Transverse colon (tissue), 4 donors: Measurements from ENCODE around the gene ONECUT3. TPM values are rescaled to one million over a fixed set of nuclear protein-coding genes. Genes with fewer than 3 reads are reported as not detected.

Experiments
- DNase-seq: peaks from one replicate; pipeline ENCODE4 v3.0.0-alpha.2; 2019
- H3K27ac ChIP-seq, 4 donors: fragments of 200-600 bp; sonication (generic); 2 replicates each; pipeline ENCODE4 v1.5.1; 2016 to 2018; ENCODE audit warnings: inconsistent platforms in 4 of 4
- H3K27me3 ChIP-seq: fragments of 200-600 bp; sonication (generic); 2 replicates; pipeline ENCODE4 v1.5.1; 2017; ENCODE audit warnings: inconsistent platforms
- H3K36me3 ChIP-seq, 4 donors: fragments of 200-600 bp; sonication (generic); 2 replicates each; pipeline ENCODE4 v1.5.1; 2017 to 2019; ENCODE audit warnings: inconsistent platforms in 4 of 4
- H3K4me1 ChIP-seq, 4 donors: fragments of 200-600 bp; sonication (generic); 2 replicates each; pipeline ENCODE4 v1.5.1; 2017 to 2020; ENCODE audit warnings: inconsistent platforms in 4 of 4
- H3K4me3 ChIP-seq, 4 donors: fragments of 200-600 bp; sonication (generic); 1 replicate in 1 of 4; 2 replicates in 3 of 4; pipeline versions ENCODE4 v1.5.1 to v1.6.1; 2017 to 2019; ENCODE audit warnings: inconsistent platforms in 4 of 4
- H3K9me3 ChIP-seq, 2 donors: fragments of 200-600 bp; sonication (generic); 2 replicates each; pipeline ENCODE4 v1.5.1; 2017 to 2019; ENCODE audit warnings: inconsistent platforms in 2 of 2
- CTCF ChIP-seq, 5 experiments: fragments of 200-600 bp in 3 of 5; fragments of 450-650 bp in 2 of 5; sonication (generic) in 3 of 5; IDR thresholded peaks; 1 replicate in 2 of 5; 2 replicates in 3 of 5; pipeline ENCODE4 v1.5.1; 2016 to 2017; ENCODE audit warnings: antibody characterized with exemption in 5 of 5, inconsistent platforms in 3 of 5, mild to moderate bottlenecking in 2 of 5, moderate library complexity in 1 of 5
- EP300 ChIP-seq: sonication (generic); formaldehyde crosslinking; IDR thresholded peaks from one replicate; pipeline ENCODE4 v1.6.1; 2017; ENCODE audit warnings: antibody characterized with exemption, low read depth
- POLR2A ChIP-seq: fragments of 450-650 bp; IDR thresholded peaks from one replicate; pipeline ENCODE4 v1.6.1; 2016; ENCODE audit warnings: antibody characterized with exemption, mild to moderate bottlenecking, moderate library complexity
- POLR2AphosphoS5 ChIP-seq, 3 donors: sonication (generic); formaldehyde crosslinking; IDR thresholded peaks; one replicate each; pipeline ENCODE4 v1.6.1; 2016; ENCODE audit warnings: antibody characterized with exemption in 3 of 3
- WGBS, 2 donors: methylation state at CpG; one replicate each; pipeline ENCODE4 v1.1.5; 2018; ENCODE audit warnings: low coverage in 1 of 2; 5-methylcytosine and 5-hydroxymethylcytosine counted together
- in situ Hi-C, 4 donors: fragments of 200-750 bp; cut with MboI; loops; one replicate each; pipeline versions ENCODE4 v1.15.0 to v1.15.1; 2017; ENCODE audit warnings: low sequenced_read_pairs in 3 of 4, low pct_ligation_motif_present in 1 of 4, low pct_unique_long_range_greater_than_20kb in 1 of 4
- intact Hi-C: fragments of 100-400 bp; cut with DNase I; formaldehyde crosslinking; loops from one replicate; pipeline ENCODE4 v1.15.1; 2023; ENCODE audit warnings: low total_unique reads
- total RNA-seq, 4 donors: library from RNA; depleted of rRNA; stranded (reverse); fragments of >200 nt; gene quantifications; one replicate each; pipeline ENCODE4 v1.1.0, GENCODE V29; 2016

Gene ONECUT3
- total RNA-seq, 4 donors from 2014 or later = not detected

- in situ Hi-C loops (loop anchor here in 3 of 4 donors (25.0 kb wide), 1 partner anchor 239 kb away; no protein-coding TSS in a partner anchor), intact Hi-C loops (no loop called here)
- no peaks in the 10 kb centered on the region for H3K36me3 ChIP-seq
- peaks cover 98% of the 10 kb centered on the region for H3K27me3 ChIP-seq
- no peaks in the 10 kb centered on the region for H3K4me1 ChIP-seq
- DNase-seq = no peak
- no peak overlapping the region for H3K27ac ChIP-seq
- WGBS, 2 donors = 0 to 8% methylated on average over 1 to 22 of the region's 23 CpGs
- H3K4me3 ChIP-seq = no peak overlapping the region
- peaks cover 3 to 7% of the 10 kb centered on the region in 2 donors for H3K9me3 ChIP-seq
- TF ChIP-seq POLR2A (no peak), EP300 (no peak), CTCF (IDR thresholded peaks at IDR 0.05) (no peak), POLR2AphosphoS5 (IDR thresholded peaks at IDR 0.05) (no peak)
Measured at GRCh38 chr19:1776606-1777147, 23.4 kb downstream of the ONECUT3 start.

GRCh38 chr19:1777149-1777548 is 23.8 kb downstream of the ONECUT3 start:
- DNase-seq = no peak
- Histone ChIP-seq H3K4me1 (no peaks in the 10 kb centered on the region), H3K27me3 (peaks cover 98% of the 10 kb centered on the region), H3K27ac (no peak overlapping the region), H3K4me3 (no peak overlapping the region), H3K36me3 (no peaks in the 10 kb centered on the region), H3K9me3 (peaks cover 7 to 11% of the 10 kb centered on the region in 2 donors)
- in situ Hi-C loops = loop anchor here in 3 of 4 donors (25.0 kb wide), 1 partner anchor 240 kb away; no protein-coding TSS in a partner anchor
- TF ChIP-seq EP300 (no peak), POLR2A (no peak), POLR2AphosphoS5 (IDR thresholded peaks at IDR 0.05) (no peak), CTCF (IDR thresholded peaks at IDR 0.05) (no peak)
- intact Hi-C loops = no loop called here
- 59 to 80% methylated on average over 1 to 10 of the region's 10 CpGs for WGBS, 2 donors

- no peaks in the 10 kb centered on the region for H3K4me1 ChIP-seq
- in situ Hi-C loops (loop anchor here in 3 of 4 donors (25.0 kb wide), 1 partner anchor 242 kb away; no protein-coding TSS in a partner anchor), intact Hi-C loops (no loop called here)
- H3K4me3 ChIP-seq = no peak overlapping the region
- H3K9me3 ChIP-seq = peaks cover 7 to 12% of the 10 kb centered on the region in 2 donors
- H3K36me3 ChIP-seq = no peaks in the 10 kb centered on the region
- TF ChIP-seq EP300 (no peak), POLR2A (no peak), POLR2AphosphoS5 (IDR thresholded peaks at IDR 0.05) (no peak), CTCF (IDR thresholded peaks at IDR 0.05) (no peak)
- peaks cover 98% of the 10 kb centered on the region for H3K27me3 ChIP-seq
- WGBS, 2 donors = 31 to 33% methylated on average over 1 to 16 of the region's 16 CpGs
- no peak overlapping the region for H3K27ac ChIP-seq
- no peak for DNase-seq
Measured at GRCh38 chr19:1779574-1779973, 26.3 kb downstream of the ONECUT3 start.

- in situ Hi-C loops (loop anchor here in 3 of 4 donors (25.0 kb wide), 1 partner anchor 243 kb away; no protein-coding TSS in a partner anchor), intact Hi-C loops (no loop called here)
- 27 to 36% methylated on average over 2 to 14 of the region's 14 CpGs for WGBS, 2 donors
- Histone ChIP-seq H3K27ac (no peak overlapping the region), H3K36me3 (no peaks in the 10 kb centered on the region), H3K4me1 (no peaks in the 10 kb centered on the region), H3K9me3 (peaks cover 7% of the 10 kb centered on the region in 2 donors), H3K27me3 (peaks cover 98% of the 10 kb centered on the region), H3K4me3 (no peak overlapping the region)
- DNase-seq = no peak
- TF ChIP-seq POLR2A (no peak), EP300 (no peak), CTCF (IDR thresholded peaks at IDR 0.05) (no peak), POLR2AphosphoS5 (IDR thresholded peaks at IDR 0.05) (no peak)
Measured at GRCh38 chr19:1780272-1780958, 27.1 kb downstream of the ONECUT3 start.
